GM23338 (cell line): ENCODE measurements around the gene DDAH2. TPM values are rescaled to one million over a fixed set of nuclear protein-coding genes. Genes with fewer than 3 reads are reported as not detected.

Experiments used
- ATAC-seq: fragments of 200-7000 bp; cut with Tn5 transposase; 3 replicates; pipeline ENCODE4 v1.9.1; 2020
- DNase-seq: peaks from one replicate; pipeline ENCODE4 v3.0.0-alpha.2; 2015; ENCODE audit warnings: low spot score
- H2AFZ ChIP-seq: fragments of 200-600 bp; sonication (generic); 2 replicates; pipeline ENCODE4 v1.8.0; 2016; ENCODE audit warnings: antibody characterized with exemption, mild to moderate bottlenecking, moderate library complexity
- H3F3A ChIP-seq: fragments of 200-600 bp; sonication (generic); replicated peaks from 2 replicates; pipeline ENCODE4 v1.8.0; 2017; ENCODE audit warnings: antibody characterized with exemption, mixed run types, low read depth
- H3K27ac ChIP-seq: fragments of 200-600 bp; sonication (generic); 2 replicates; pipeline ENCODE4 v1.6.1; 2016; ENCODE audit warnings: low read depth
- H3K27me3 ChIP-seq: fragments of 200-600 bp; sonication (generic); 2 replicates; pipeline ENCODE4 v1.8.0; 2016; ENCODE audit warnings: mild to moderate bottlenecking, mixed run types, moderate library complexity; ENCODE audit not compliant: insufficient read depth
- H3K36me3 ChIP-seq: fragments of 200-600 bp; sonication (generic); 2 replicates; pipeline ENCODE4 v1.8.0; 2016; ENCODE audit warnings: mild to moderate bottlenecking; ENCODE audit not compliant: insufficient read depth
- H3K4me1 ChIP-seq: fragments of 200-600 bp; sonication (generic); 2 replicates; pipeline ENCODE4 v1.8.0; 2016; ENCODE audit warnings: mild to moderate bottlenecking, moderate library complexity; ENCODE audit not compliant: insufficient read depth
- H3K4me2 ChIP-seq: fragments of 200-600 bp; sonication (generic); 2 replicates; pipeline ENCODE4 v1.7.1; 2017; ENCODE audit warnings: mixed run types
- H3K4me3 ChIP-seq: fragments of 200-600 bp; sonication (generic); 2 replicates; pipeline ENCODE4 v1.6.1; 2016; ENCODE audit warnings: mixed run types
- H3K79me2 ChIP-seq: fragments of 200-600 bp; sonication (generic); replicated peaks from 2 replicates; pipeline ENCODE4 v1.8.0; 2017; ENCODE audit warnings: mild to moderate bottlenecking; ENCODE audit not compliant: insufficient read depth
- H3K9me2 ChIP-seq: fragments of 200-600 bp; sonication (generic); 2 replicates; pipeline ENCODE4 v1.8.0; 2017; ENCODE audit not compliant: insufficient read depth
- H4K20me1 ChIP-seq: fragments of 200-600 bp; sonication (generic); replicated peaks from 2 replicates; pipeline ENCODE4 v1.8.0; 2017; ENCODE audit warnings: mild to moderate bottlenecking; ENCODE audit not compliant: insufficient read depth
- H3K27ac Mint-ChIP-seq: 2 replicates; pipeline ENCODE4 v1.8.0; 2020; ENCODE audit warnings: inconsistent platforms, mild to moderate bottlenecking, moderate library complexity, mixed read lengths
- H3K27me3 Mint-ChIP-seq: 3 replicates; pipeline ENCODE4 v1.8.0; 2022; ENCODE audit warnings: low read depth, mild to moderate bottlenecking, moderate library complexity, mixed read lengths, inconsistent platforms; ENCODE audit not compliant: insufficient read depth, poor library complexity
- H3K36me3 Mint-ChIP-seq: 3 replicates; pipeline ENCODE4 v1.8.0; 2021; ENCODE audit warnings: low read depth, mild to moderate bottlenecking, inconsistent platforms, moderate library complexity, mixed read lengths
- H3K4me1 Mint-ChIP-seq: 3 replicates; pipeline ENCODE4 v1.8.0; 2020; ENCODE audit warnings: mild to moderate bottlenecking, inconsistent platforms, mixed read lengths
- H3K4me3 Mint-ChIP-seq: 3 replicates; pipeline ENCODE4 v1.8.0; 2021; ENCODE audit warnings: moderate library complexity, mild to moderate bottlenecking, inconsistent platforms, mixed read lengths
- H3K9me3 Mint-ChIP-seq: 3 replicates; pipeline ENCODE4 v1.8.0; 2020; ENCODE audit warnings: moderate library complexity, mild to moderate bottlenecking, inconsistent platforms, mixed read lengths
- CREB1 ChIP-seq: fragments of 250-450 bp; sonication (Bioruptor Pico); IDR thresholded peaks from 2 replicates; pipeline ENCODE4 v1.5.0; 2020; ENCODE audit warnings: low read depth, mild to moderate bottlenecking, moderate library complexity
- EZH2 ChIP-seq: fragments of 200-600 bp; sonication (generic); IDR thresholded peaks from one replicate; pipeline ENCODE4 v1.8.0; 2017; ENCODE audit warnings: antibody characterized with exemption, mild to moderate bottlenecking, low read depth; ENCODE audit not compliant: unreplicated experiment
- EZH2phosphoT487 ChIP-seq: fragments of 200-600 bp; sonication (generic); IDR thresholded peaks from one replicate; pipeline ENCODE4 v1.8.1; 2018; ENCODE audit warnings: antibody characterized with exemption; ENCODE audit not compliant: unreplicated experiment
- NANOG ChIP-seq: IDR thresholded peaks from 2 replicates; pipeline ENCODE4 v1.6.1; 2016; ENCODE audit warnings: antibody characterized with exemption, borderline replicate concordance
- ZNF114 ChIP-seq: fragments of 250-450 bp; sonication (Bioruptor Pico); IDR thresholded peaks from 2 replicates; pipeline ENCODE4 v1.5.0; 2020; ENCODE audit warnings: mild to moderate bottlenecking, moderate library complexity
- ZNF331 ChIP-seq: fragments of 250-450 bp; sonication (Bioruptor Pico); IDR thresholded peaks from 2 replicates; pipeline ENCODE4 v1.5.0; 2020; ENCODE audit warnings: low read depth, mild to moderate bottlenecking, moderate library complexity
- polyA plus RNA-seq: library from polyadenylated mRNA; unstranded; fragments of >200 nt; fragmentation: Nextera tagmentation; extraction: Ambion mirVana; gene quantifications from 2 replicates; pipeline ENCODE4 v1.2.1, GENCODE V29; 2016
- total RNA-seq: library from RNA; depleted of rRNA; stranded (reverse); fragments of >200 nt; shearing (Covaris generic); gene quantifications from 2 replicates; pipeline ENCODE4 v1.2.3, GENCODE V29; 2014
- TF ChIP-seq, protein P1 (sequence below): IDR thresholded peaks from one replicate; pipeline ENCODE4 v1.6.1; 2018; ENCODE audit warnings: antibody characterized with exemption; ENCODE audit not compliant: unreplicated experiment
- TF ChIP-seq, protein P2 (sequence below): IDR thresholded peaks from 2 replicates; pipeline ENCODE4 v1.6.1; 2016; ENCODE audit warnings: antibody characterized with exemption
- TF ChIP-seq, protein P3 (sequence below), 2 experiments: fragments of 200-600 bp in 1 of 2; sonication (generic) in 1 of 2; conservative IDR thresholded peaks; 2 replicates each; pipeline versions ENCODE4 v1.5.1 to v1.6.1; 2016 to 2017; ENCODE audit warnings: antibody characterized with exemption in 2 of 2, low read depth in 2 of 2, mild to moderate bottlenecking in 2 of 2, moderate library complexity in 1 of 2
- TF ChIP-seq, protein P4 (sequence below): fragments of 250-450 bp; sonication (Bioruptor Pico); IDR thresholded peaks from 2 replicates; pipeline ENCODE4 v1.5.0; 2020; ENCODE audit warnings: mild to moderate bottlenecking, moderate library complexity

The DDAH2 gene
- total and polyA plus RNA-seq, 2 experiments from 2014 or later = 58.7 to 65.1 TPM

DNA sequence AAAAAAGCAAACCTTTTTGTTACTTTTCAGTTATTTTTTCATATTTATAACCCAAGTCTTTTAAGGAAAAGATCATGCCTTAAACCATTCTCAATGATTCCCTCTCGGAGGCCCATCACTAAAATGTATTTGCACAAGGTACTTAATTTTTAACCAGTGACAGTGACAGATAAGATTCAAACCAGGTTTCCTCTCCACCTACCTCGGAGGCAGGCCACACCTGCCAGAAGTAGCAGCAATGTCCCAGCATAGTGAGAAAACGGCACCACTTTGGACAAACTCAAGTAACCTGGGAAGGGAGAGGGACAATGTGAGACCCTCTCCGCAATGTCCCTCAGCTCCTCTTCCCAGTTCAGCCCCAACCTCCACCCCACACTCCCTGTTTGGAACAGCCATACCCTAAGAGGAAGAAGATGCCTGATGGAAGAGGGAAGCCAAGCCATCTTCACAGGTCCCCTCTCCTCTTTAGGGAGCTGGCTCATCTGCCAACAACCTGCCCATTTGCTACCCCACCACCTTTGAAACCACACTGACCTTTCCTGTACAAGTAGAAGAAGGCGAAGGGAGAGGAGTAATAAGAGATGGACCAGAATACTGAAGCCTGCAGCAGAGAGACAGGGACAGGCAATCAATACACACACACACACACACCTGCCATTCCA lies 28.2 kb downstream of the DDAH2 start (continued):
- TF ChIP-seq, protein P1, sequence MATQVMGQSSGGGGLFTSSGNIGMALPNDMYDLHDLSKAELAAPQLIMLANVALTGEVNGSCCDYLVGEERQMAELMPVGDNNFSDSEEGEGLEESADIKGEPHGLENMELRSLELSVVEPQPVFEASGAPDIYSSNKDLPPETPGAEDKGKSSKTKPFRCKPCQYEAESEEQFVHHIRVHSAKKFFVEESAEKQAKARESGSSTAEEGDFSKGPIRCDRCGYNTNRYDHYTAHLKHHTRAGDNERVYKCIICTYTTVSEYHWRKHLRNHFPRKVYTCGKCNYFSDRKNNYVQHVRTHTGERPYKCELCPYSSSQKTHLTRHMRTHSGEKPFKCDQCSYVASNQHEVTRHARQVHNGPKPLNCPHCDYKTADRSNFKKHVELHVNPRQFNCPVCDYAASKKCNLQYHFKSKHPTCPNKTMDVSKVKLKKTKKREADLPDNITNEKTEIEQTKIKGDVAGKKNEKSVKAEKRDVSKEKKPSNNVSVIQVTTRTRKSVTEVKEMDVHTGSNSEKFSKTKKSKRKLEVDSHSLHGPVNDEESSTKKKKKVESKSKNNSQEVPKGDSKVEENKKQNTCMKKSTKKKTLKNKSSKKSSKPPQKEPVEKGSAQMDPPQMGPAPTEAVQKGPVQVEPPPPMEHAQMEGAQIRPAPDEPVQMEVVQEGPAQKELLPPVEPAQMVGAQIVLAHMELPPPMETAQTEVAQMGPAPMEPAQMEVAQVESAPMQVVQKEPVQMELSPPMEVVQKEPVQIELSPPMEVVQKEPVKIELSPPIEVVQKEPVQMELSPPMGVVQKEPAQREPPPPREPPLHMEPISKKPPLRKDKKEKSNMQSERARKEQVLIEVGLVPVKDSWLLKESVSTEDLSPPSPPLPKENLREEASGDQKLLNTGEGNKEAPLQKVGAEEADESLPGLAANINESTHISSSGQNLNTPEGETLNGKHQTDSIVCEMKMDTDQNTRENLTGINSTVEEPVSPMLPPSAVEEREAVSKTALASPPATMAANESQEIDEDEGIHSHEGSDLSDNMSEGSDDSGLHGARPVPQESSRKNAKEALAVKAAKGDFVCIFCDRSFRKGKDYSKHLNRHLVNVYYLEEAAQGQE = no peak
- TF ChIP-seq CREB1 (CRISPR knock-in tag) (no peak), ZNF331 (CRISPR knock-in tag) (no peak), EZH2phosphoT487 (no peak), NANOG (no peak), ZNF114 (CRISPR knock-in tag) (no peak), EZH2 (no peak)
- TF ChIP-seq, protein P2, sequence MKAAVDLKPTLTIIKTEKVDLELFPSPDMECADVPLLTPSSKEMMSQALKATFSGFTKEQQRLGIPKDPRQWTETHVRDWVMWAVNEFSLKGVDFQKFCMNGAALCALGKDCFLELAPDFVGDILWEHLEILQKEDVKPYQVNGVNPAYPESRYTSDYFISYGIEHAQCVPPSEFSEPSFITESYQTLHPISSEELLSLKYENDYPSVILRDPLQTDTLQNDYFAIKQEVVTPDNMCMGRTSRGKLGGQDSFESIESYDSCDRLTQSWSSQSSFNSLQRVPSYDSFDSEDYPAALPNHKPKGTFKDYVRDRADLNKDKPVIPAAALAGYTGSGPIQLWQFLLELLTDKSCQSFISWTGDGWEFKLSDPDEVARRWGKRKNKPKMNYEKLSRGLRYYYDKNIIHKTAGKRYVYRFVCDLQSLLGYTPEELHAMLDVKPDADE = no peak
- TF ChIP-seq, protein P3, sequence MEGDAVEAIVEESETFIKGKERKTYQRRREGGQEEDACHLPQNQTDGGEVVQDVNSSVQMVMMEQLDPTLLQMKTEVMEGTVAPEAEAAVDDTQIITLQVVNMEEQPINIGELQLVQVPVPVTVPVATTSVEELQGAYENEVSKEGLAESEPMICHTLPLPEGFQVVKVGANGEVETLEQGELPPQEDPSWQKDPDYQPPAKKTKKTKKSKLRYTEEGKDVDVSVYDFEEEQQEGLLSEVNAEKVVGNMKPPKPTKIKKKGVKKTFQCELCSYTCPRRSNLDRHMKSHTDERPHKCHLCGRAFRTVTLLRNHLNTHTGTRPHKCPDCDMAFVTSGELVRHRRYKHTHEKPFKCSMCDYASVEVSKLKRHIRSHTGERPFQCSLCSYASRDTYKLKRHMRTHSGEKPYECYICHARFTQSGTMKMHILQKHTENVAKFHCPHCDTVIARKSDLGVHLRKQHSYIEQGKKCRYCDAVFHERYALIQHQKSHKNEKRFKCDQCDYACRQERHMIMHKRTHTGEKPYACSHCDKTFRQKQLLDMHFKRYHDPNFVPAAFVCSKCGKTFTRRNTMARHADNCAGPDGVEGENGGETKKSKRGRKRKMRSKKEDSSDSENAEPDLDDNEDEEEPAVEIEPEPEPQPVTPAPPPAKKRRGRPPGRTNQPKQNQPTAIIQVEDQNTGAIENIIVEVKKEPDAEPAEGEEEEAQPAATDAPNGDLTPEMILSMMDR (conservative IDR thresholded peaks at IDR 0.05; ENCODE audit: low read depth in 2 of 2) = no peak

DNA sequence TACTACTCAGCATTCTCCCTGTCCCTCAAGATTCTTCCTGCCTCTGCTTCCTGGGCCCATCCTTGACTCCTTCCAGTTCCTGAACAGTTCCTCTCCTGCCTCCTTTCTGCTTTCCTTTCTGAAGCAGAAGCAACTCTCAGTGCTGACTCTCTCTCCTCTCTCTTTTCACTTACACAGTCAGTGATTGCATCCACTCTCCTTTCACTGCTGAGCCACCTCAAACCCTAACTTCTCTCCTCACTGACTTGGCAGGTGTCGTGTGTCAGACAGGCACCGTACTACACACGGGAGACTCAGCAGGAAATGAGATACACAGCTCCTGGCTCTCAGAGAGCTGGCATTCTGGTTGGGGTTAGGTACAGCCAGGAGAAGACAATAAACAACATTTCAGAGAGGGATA lies 31.5 kb downstream of the DDAH2 start:
- Histone ChIP-seq H3K27ac (no peak overlapping the region), H3F3A (peaks cover 3% of the 10 kb centered on the region; the same call in 1 of the 2 replicates), H3K79me2 (peaks cover 14% of the 10 kb centered on the region), H3K9me2 (no peaks in the 10 kb centered on the region), H3K27me3 (no peaks in the 10 kb centered on the region), H3K4me1 (peaks cover 5% of the 10 kb centered on the region; the same call in 1 of the 2 replicates), H3K4me3 (no peak overlapping the region), H3K4me2 (no peak overlapping the region), H2AFZ (no peak overlapping the region), H3K36me3 (peaks cover 6% of the 10 kb centered on the region; the same call in 1 of the 2 replicates), H4K20me1 (peaks cover 3% of the 10 kb centered on the region; the same call in 1 of the 2 replicates)
- no peak for ATAC-seq
- no peak overlapping the region for H3K4me3 Mint-ChIP-seq
- peaks cover 21% of the 10 kb centered on the region for H3K36me3 Mint-ChIP-seq
- no peaks in the 10 kb centered on the region for H3K9me3 Mint-ChIP-seq
- H3K27me3 Mint-ChIP-seq = peaks cover 5% of the 10 kb centered on the region
- peaks cover 8% of the 10 kb centered on the region for H3K4me1 Mint-ChIP-seq
- no peak overlapping the region for H3K27ac Mint-ChIP-seq
- no peak for DNase-seq
- TF ChIP-seq, protein P4, sequence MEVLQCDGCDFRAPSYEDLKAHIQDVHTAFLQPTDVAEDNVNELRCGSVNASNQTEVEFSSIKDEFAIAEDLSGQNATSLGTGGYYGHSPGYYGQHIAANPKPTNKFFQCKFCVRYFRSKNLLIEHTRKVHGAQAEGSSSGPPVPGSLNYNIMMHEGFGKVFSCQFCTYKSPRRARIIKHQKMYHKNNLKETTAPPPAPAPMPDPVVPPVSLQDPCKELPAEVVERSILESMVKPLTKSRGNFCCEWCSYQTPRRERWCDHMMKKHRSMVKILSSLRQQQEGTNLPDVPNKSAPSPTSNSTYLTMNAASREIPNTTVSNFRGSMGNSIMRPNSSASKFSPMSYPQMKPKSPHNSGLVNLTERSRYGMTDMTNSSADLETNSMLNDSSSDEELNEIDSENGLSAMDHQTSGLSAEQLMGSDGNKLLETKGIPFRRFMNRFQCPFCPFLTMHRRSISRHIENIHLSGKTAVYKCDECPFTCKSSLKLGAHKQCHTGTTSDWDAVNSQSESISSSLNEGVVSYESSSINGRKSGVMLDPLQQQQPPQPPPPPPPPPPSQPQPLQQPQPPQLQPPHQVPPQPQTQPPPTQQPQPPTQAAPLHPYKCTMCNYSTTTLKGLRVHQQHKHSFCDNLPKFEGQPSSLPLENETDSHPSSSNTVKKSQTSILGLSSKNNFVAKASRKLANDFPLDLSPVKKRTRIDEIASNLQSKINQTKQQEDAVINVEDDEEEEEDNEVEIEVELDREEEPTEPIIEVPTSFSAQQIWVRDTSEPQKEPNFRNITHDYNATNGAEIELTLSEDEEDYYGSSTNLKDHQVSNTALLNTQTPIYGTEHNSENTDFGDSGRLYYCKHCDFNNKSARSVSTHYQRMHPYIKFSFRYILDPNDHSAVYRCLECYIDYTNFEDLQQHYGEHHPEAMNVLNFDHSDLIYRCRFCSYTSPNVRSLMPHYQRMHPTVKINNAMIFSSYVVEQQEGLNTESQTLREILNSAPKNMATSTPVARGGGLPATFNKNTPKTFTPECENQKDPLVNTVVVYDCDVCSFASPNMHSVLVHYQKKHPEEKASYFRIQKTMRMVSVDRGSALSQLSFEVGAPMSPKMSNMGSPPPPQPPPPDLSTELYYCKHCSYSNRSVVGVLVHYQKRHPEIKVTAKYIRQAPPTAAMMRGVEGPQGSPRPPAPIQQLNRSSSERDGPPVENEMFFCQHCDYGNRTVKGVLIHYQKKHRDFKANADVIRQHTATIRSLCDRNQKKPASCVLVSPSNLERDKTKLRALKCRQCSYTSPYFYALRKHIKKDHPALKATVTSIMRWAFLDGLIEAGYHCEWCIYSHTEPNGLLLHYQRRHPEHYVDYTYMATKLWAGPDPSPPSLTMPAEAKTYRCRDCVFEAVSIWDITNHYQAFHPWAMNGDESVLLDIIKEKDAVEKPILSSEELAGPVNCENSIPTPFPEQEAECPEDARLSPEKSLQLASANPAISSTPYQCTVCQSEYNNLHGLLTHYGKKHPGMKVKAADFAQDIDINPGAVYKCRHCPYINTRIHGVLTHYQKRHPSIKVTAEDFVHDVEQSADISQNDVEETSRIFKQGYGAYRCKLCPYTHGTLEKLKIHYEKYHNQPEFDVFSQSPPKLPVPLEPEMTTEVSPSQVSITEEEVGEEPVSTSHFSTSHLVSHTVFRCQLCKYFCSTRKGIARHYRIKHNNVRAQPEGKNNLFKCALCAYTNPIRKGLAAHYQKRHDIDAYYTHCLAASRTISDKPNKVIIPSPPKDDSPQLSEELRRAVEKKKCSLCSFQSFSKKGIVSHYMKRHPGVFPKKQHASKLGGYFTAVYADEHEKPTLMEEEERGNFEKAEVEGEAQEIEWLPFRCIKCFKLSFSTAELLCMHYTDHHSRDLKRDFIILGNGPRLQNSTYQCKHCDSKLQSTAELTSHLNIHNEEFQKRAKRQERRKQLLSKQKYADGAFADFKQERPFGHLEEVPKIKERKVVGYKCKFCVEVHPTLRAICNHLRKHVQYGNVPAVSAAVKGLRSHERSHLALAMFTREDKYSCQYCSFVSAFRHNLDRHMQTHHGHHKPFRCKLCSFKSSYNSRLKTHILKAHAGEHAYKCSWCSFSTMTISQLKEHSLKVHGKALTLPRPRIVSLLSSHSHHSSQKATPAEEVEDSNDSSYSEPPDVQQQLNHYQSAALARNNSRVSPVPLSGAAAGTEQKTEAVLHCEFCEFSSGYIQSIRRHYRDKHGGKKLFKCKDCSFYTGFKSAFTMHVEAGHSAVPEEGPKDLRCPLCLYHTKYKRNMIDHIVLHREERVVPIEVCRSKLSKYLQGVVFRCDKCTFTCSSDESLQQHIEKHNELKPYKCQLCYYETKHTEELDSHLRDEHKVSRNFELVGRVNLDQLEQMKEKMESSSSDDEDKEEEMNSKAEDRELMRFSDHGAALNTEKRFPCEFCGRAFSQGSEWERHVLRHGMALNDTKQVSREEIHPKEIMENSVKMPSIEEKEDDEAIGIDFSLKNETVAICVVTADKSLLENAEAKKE (CRISPR knock-in tag) = no peak
- TF ChIP-seq, protein P2 = no peak
